SKM-1 (cell line): ENCODE measurements around the gene ATXN7L1.
"Not testable (repeated sequence)": the region's sequence is repeated elsewhere in the genome, so short reads cannot be mapped to it uniquely, and the experiment has no call there.

ENCODE experiments used
- DNase-seq: peaks from one replicate; lab custom pipeline; 2025; ENCODE audit not compliant: unreplicated experiment; lab: John Stamatoyannopoulos, UW

The ATXN7L1 gene

GRCh38 chr7:105623906-105624305 is 252.5 kb downstream of the ATXN7L1 start:
- no peak for DNase-seq

- DNase-seq = no peak
Observed at GRCh38 chr7:105623378-105623777, 253.0 kb downstream of the ATXN7L1 start.

- no peak for DNase-seq
Observed at GRCh38 chr7:105622106-105622731, 254.2 kb downstream of the ATXN7L1 start.

GRCh38 chr7:105621617-105622016 is 254.8 kb downstream of the ATXN7L1 start:
- DNase-seq = no peak

GRCh38 chr7:105621176-105621575 is 255.2 kb downstream of the ATXN7L1 start:
- DNase-seq = no peak

- no peak for DNase-seq
Observed at GRCh38 chr7:105619590-105619989, 256.8 kb downstream of the ATXN7L1 start.

GRCh38 chr7:105618016-105618296 is 258.4 kb downstream of the ATXN7L1 start:
- DNase-seq = no peak

GRCh38 chr7:105617280-105618015 is 259.0 kb downstream of the ATXN7L1 start:
- DNase-seq = no peak

GRCh38 chr7:105614341-105614840 is 262.0 kb downstream of the ATXN7L1 start:
- no peak for DNase-seq

- no peak for DNase-seq
Observed at GRCh38 chr7:105613611-105614330, 262.6 kb downstream of the ATXN7L1 start.

- no peak for DNase-seq
Observed at GRCh38 chr7:105612806-105613205, 263.6 kb downstream of the ATXN7L1 start.

GRCh38 chr7:105611856-105612775 is 264.3 kb downstream of the ATXN7L1 start:
- DNase-seq = no peak

- no peak for DNase-seq
Observed at GRCh38 chr7:105610165-105610930, 266.1 kb downstream of the ATXN7L1 start.

GRCh38 chr7:105602325-105603305 is 273.8 kb downstream of the ATXN7L1 start:
- DNase-seq = no peak

GRCh38 chr7:105600720-105601550 is 275.5 kb downstream of the ATXN7L1 start:
- DNase-seq = no peak

- no peak for DNase-seq
Observed at GRCh38 chr7:105599551-105599950, 276.8 kb downstream of the ATXN7L1 start.

- DNase-seq = not testable (repeated sequence)
Observed at GRCh38 chr7:105599080-105599479, 277.3 kb downstream of the ATXN7L1 start.

- DNase-seq = no peak
Observed at GRCh38 chr7:105596866-105597265, 279.5 kb downstream of the ATXN7L1 start.
